ENCODE results near the gene TBCK.

The TBCK gene

GRCh38 chr4:106105697-106106096 is 210.3 kb downstream of the TBCK start:
- DNase-seq, result no peak

- DNase-seq, result no peak
Measured at GRCh38 chr4:106104276-106104675, 211.7 kb downstream of the TBCK start.

GRCh38 chr4:106096454-106096853 is 219.6 kb downstream of the TBCK start:
- DNase-seq, result no peak

- DNase-seq, result no peak
Measured at GRCh38 chr4:106095408-106095807, 220.6 kb downstream of the TBCK start.

- peak; percentile 5 for DNase-seq
Measured at GRCh38 chr4:106092361-106093040, 223.5 kb downstream of the TBCK start.

GRCh38 chr4:106090826-106091225 is 225.2 kb downstream of the TBCK start:
- no peak for DNase-seq

- DNase-seq, result no peak
Measured at GRCh38 chr4:106083065-106083464, 232.9 kb downstream of the TBCK start.

- no peak for DNase-seq
Measured at GRCh38 chr4:106080376-106080775, 235.6 kb downstream of the TBCK start.

GRCh38 chr4:106079616-106080015 is 236.4 kb downstream of the TBCK start:
- no peak for DNase-seq

- no peak for DNase-seq
Measured at GRCh38 chr4:106065018-106065417, 251.0 kb downstream of the TBCK start.

- no peak for DNase-seq
Measured at GRCh38 chr4:106063009-106063408, 253.0 kb downstream of the TBCK start.

GRCh38 chr4:106062452-106062875 is 253.5 kb downstream of the TBCK start:
- no peak for DNase-seq

- no peak for DNase-seq
Measured at GRCh38 chr4:106058921-106059320, 257.1 kb downstream of the TBCK start.

GRCh38 chr4:106056914-106057313 is 259.1 kb downstream of the TBCK start:
- no peak for DNase-seq

- DNase-seq, result no peak
Measured at GRCh38 chr4:106051514-106051913, 264.5 kb downstream of the TBCK start.

GRCh38 chr4:106049490-106049889 is 266.5 kb downstream of the TBCK start:
- DNase-seq, result no peak

- no peak for DNase-seq
Measured at GRCh38 chr4:106048250-106048971, 267.6 kb downstream of the TBCK start.

- no peak for DNase-seq
Measured at GRCh38 chr4:106046083-106046482, 269.9 kb downstream of the TBCK start.

- DNase-seq, result no peak
Measured at GRCh38 chr4:106041294-106042002, 274.6 kb downstream of the TBCK start.

- no peak for DNase-seq
Measured at GRCh38 chr4:106039796-106040195, 276.2 kb downstream of the TBCK start.

- no peak for DNase-seq
Measured at GRCh38 chr4:106038908-106039307, 277.1 kb downstream of the TBCK start.

- DNase-seq, result no peak
Measured at GRCh38 chr4:106038012-106038411, 278.0 kb downstream of the TBCK start.

GRCh38 chr4:106036848-106037247 is 279.2 kb downstream of the TBCK start:
- no peak for DNase-seq

- DNase-seq, result no peak
Measured at GRCh38 chr4:106036334-106036733, 279.7 kb downstream of the TBCK start.

Measured in activated gamma-delta T cell (primary cell).